Mesenchymal stem cell (in vitro differentiated cells and primary cell): Measurements from ENCODE around the gene DOK7.

Experiments used
- DNase-seq: peaks from one replicate; pipeline ENCODE4 v3.0.0-alpha.2; 2013
- H2AFZ ChIP-seq: one replicate; pipeline ENCODE4 v1.6.1; 2013; ENCODE audit warnings: low read depth, mild to moderate bottlenecking, control low read depth, inconsistent platforms, low read length, moderate library complexity
- H2AK5ac ChIP-seq: 2 replicates; pipeline ENCODE4 v1.6.1; 2013; ENCODE audit warnings: low read length, moderate library complexity, mild to moderate bottlenecking, inconsistent platforms; ENCODE audit not compliant: severe bottlenecking
- H2BK120ac ChIP-seq: one replicate; pipeline ENCODE4 v1.6.1; 2013; ENCODE audit warnings: low read depth, mild to moderate bottlenecking, inconsistent platforms, low read length, moderate library complexity
- H2BK12ac ChIP-seq, 2 experiments: one replicate each; pipeline ENCODE4 v1.6.1; 2013; ENCODE audit warnings: inconsistent platforms in 2 of 2, low read length in 2 of 2, mild to moderate bottlenecking in 2 of 2, moderate library complexity in 2 of 2, control low read depth in 1 of 2
- H2BK15ac ChIP-seq: one replicate; pipeline ENCODE4 v1.6.1; 2013; ENCODE audit warnings: mild to moderate bottlenecking, low read depth, inconsistent platforms; ENCODE audit not compliant: poor library complexity, severe bottlenecking
- H2BK5ac ChIP-seq: 2 replicates; pipeline ENCODE4 v1.6.1; 2013; ENCODE audit warnings: low read depth, mild to moderate bottlenecking, low read length, control low read depth, inconsistent platforms; ENCODE audit not compliant: poor library complexity, severe bottlenecking
- H3K14ac ChIP-seq, 2 experiments: one replicate each; pipeline ENCODE4 v1.6.1; 2013; ENCODE audit warnings: inconsistent platforms in 2 of 2, low read length in 2 of 2, control low read depth in 1 of 2, mild to moderate bottlenecking in 1 of 2, moderate library complexity in 1 of 2
- H3K18ac ChIP-seq, 2 experiments: one replicate each; pipeline ENCODE4 v1.6.1; 2013; ENCODE audit warnings: inconsistent platforms in 2 of 2, low read length in 2 of 2, control low read depth in 1 of 2, low read depth in 1 of 2, mild to moderate bottlenecking in 1 of 2
- H3K23ac ChIP-seq, 2 experiments: one replicate each; pipeline ENCODE4 v1.6.1; 2013; ENCODE audit warnings: inconsistent platforms in 2 of 2, low read length in 2 of 2, mild to moderate bottlenecking in 2 of 2, moderate library complexity in 2 of 2, control low read depth in 1 of 2
- H3K27ac ChIP-seq: 2 replicates; pipeline ENCODE4 v1.5.1; 2013; ENCODE audit warnings: mild to moderate bottlenecking, moderate library complexity, low read length, control low read depth, inconsistent platforms; ENCODE audit not compliant: poor library complexity, severe bottlenecking
- H3K27me3 ChIP-seq, 2 experiments: 2 replicates each; pipeline versions ENCODE4 v1.6.1 to v1.7.0; 2013; ENCODE audit warnings: low read length in 2 of 2, mild to moderate bottlenecking in 2 of 2, moderate library complexity in 2 of 2, control low read depth in 1 of 2, inconsistent platforms in 1 of 2; ENCODE audit not compliant: control insufficient read depth in 1 of 2, insufficient read depth in 1 of 2
- H3K36me3 ChIP-seq, 2 experiments: 2 replicates each; pipeline versions ENCODE4 v1.6.1 to v1.7.0; 2013; ENCODE audit warnings: low read length in 2 of 2, control low read depth in 1 of 2, inconsistent platforms in 1 of 2, low read depth in 1 of 2, mild to moderate bottlenecking in 1 of 2; ENCODE audit not compliant: insufficient read depth in 2 of 2, control insufficient read depth in 1 of 2
- H3K4ac ChIP-seq, 2 experiments: one replicate each; pipeline ENCODE4 v1.6.1; 2013; ENCODE audit warnings: inconsistent platforms in 2 of 2, low read length in 2 of 2, mild to moderate bottlenecking in 2 of 2, moderate library complexity in 2 of 2, control low read depth in 1 of 2, low read depth in 1 of 2
- H3K4me1 ChIP-seq: 2 replicates; pipeline ENCODE4 v1.6.1; 2013; ENCODE audit warnings: low read depth, low read length, control low read depth; ENCODE audit not compliant: control insufficient read depth, insufficient read depth
- H3K4me2 ChIP-seq: 2 replicates; pipeline ENCODE4 v1.6.1; 2013; ENCODE audit warnings: low read length, mild to moderate bottlenecking, inconsistent platforms; ENCODE audit not compliant: poor library complexity, severe bottlenecking
- H3K4me3 ChIP-seq, 2 experiments: 2 replicates each; pipeline versions ENCODE4 v1.5.1 to v1.7.0; 2013; ENCODE audit warnings: low read length in 2 of 2, mild to moderate bottlenecking in 2 of 2, control low read depth in 1 of 2, low read depth in 1 of 2; ENCODE audit not compliant: insufficient read depth in 1 of 2
- H3K79me1 ChIP-seq: replicated peaks from 2 replicates; pipeline ENCODE4 v1.6.1; 2013; ENCODE audit warnings: mild to moderate bottlenecking, control low read depth, low read length, inconsistent platforms; ENCODE audit not compliant: poor library complexity, severe bottlenecking
- H3K9ac ChIP-seq: 2 replicates; pipeline ENCODE4 v1.7.0; 2013; ENCODE audit warnings: mild to moderate bottlenecking, low read length, moderate library complexity
- H3K9me3 ChIP-seq: 2 replicates; pipeline ENCODE4 v1.7.0; 2013; ENCODE audit warnings: mild to moderate bottlenecking, low read length; ENCODE audit not compliant: control insufficient read depth
- H4K8ac ChIP-seq: one replicate; pipeline ENCODE4 v1.6.1; 2013; ENCODE audit warnings: inconsistent platforms, mild to moderate bottlenecking, low read length, moderate library complexity
- H4K91ac ChIP-seq: one replicate; pipeline ENCODE4 v1.6.1; 2013; ENCODE audit warnings: mild to moderate bottlenecking, low read length, inconsistent platforms
- WGBS: methylation state at CpG from one replicate; pipeline ENCODE4 v1.1.7; 2013; ENCODE audit warnings: mixed read lengths; 5-methylcytosine and 5-hydroxymethylcytosine counted together

DOK7 gene

GRCh38 chr4:3462321-3462789 is 751 bp upstream of the DOK7 start:
- Histone ChIP-seq H4K8ac (no peak overlapping the region), H3K4me3 (no peak overlapping the region), H4K91ac (no peak overlapping the region), H3K36me3 (no peaks in the 10 kb centered on the region), H3K79me1 (no peaks in the 10 kb centered on the region), H3K4me1 (peaks cover 15% of the 10 kb centered on the region), H3K4me2 (no peak overlapping the region), H2BK15ac (no peak overlapping the region), H2AFZ (no peak overlapping the region), H3K18ac (no peak overlapping the region), H2BK12ac (no peak overlapping the region), H2BK5ac (no peak overlapping the region), H3K9me3 (peaks cover 1% of the 10 kb centered on the region), H3K27me3 (peaks cover 46 to 68% of the 10 kb centered on the region in 2 experiments), H3K23ac (no peak overlapping the region), H3K9ac (no peak overlapping the region), H3K14ac (no peak overlapping the region), H3K4ac (no peak overlapping the region), H2BK120ac (no peak overlapping the region), H2AK5ac (no peak overlapping the region), H3K27ac (no peak overlapping the region)
- WGBS = 86% methylated on average over 10 of the region's 10 CpGs
- no peak for DNase-seq

DNA sequence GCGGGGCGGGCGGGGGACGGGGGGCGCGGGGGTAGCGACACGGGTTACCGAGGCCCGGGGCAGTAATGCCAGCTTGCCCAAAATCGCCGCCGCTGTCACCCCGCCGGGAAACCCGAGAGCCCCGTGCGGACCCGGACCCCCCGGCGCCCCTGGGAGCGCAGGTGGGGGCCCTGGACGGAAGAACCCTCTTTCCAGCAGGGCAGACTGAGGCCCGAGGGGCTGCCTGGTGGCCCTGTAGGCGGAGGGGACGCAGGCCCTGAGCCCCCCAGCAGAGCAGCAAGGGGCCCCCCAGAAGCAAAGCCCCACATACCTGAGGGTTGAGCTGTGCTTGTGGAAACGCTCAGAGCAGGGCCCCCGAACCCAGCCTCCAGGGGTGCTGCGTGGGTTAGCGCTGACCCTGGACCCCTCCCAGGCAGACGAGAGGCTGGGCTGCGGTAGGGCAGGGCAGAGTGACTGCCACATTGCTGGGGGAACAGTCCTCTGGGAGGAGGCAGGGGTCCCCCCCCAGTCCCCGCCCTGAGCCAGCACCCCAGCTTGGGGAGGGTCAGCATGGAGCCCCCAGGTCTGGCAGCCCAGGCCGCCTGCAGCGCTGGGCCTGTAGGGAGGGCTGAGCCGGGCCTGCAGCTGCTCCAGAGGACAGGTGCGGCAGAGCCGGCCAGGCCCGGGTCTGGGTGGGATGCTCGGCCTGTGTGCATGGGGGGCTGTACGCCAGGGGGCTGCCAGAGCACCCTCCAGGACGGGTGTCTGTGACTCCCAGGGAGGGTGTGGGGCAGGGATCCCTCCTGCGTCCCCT is 646 bp downstream of the DOK7 start:
- Histone ChIP-seq H2BK15ac (no peak overlapping the region), H3K9ac (no peak overlapping the region), H3K23ac (no peak overlapping the region), H3K14ac (peak overlapping the region in 1 of 2 experiments; percentile 7), H3K18ac (no peak overlapping the region), H3K27ac (no peak overlapping the region), H3K27me3 (peaks cover 46 to 69% of the 10 kb centered on the region in 2 experiments), H3K4ac (no peak overlapping the region), H4K91ac (peak overlapping the region; percentile 15), H3K36me3 (no peaks in the 10 kb centered on the region), H2AFZ (no peak overlapping the region), H2BK120ac (no peak overlapping the region), H4K8ac (no peak overlapping the region), H3K79me1 (no peaks in the 10 kb centered on the region), H2AK5ac (no peak overlapping the region), H3K9me3 (no peaks in the 10 kb centered on the region), H2BK12ac (no peak overlapping the region), H3K4me3 (peak overlapping the region in 1 of 2 experiments; percentile 43), H3K4me2 (no peak overlapping the region), H2BK5ac (no peak overlapping the region), H3K4me1 (peaks cover 15% of the 10 kb centered on the region)
- 54% methylated on average over 43 of the region's 43 CpGs for WGBS
- DNase-seq = no peak

- Histone ChIP-seq H3K4me3 (no peak overlapping the region), H2BK15ac (no peak overlapping the region), H3K9ac (no peak overlapping the region), H3K4me2 (no peak overlapping the region), H4K91ac (no peak overlapping the region), H2AFZ (no peak overlapping the region), H2BK120ac (no peak overlapping the region), H2BK5ac (no peak overlapping the region), H3K9me3 (no peaks in the 10 kb centered on the region), H3K18ac (no peak overlapping the region), H3K4ac (no peak overlapping the region), H3K79me1 (no peaks in the 10 kb centered on the region), H3K27me3 (peaks cover 46 to 69% of the 10 kb centered on the region in 2 experiments), H2AK5ac (no peak overlapping the region), H3K36me3 (no peaks in the 10 kb centered on the region), H3K27ac (no peak overlapping the region), H3K14ac (peak overlapping the region in 1 of 2 experiments; percentile 7), H3K4me1 (peaks cover 15% of the 10 kb centered on the region), H3K23ac (no peak overlapping the region), H2BK12ac (no peak overlapping the region), H4K8ac (no peak overlapping the region)
- DNase-seq = no peak
- WGBS = 84% methylated on average over 15 of the region's 15 CpGs
Measured at GRCh38 chr4:3464349-3464905, 1.3 kb downstream of the DOK7 start.

- H4K8ac ChIP-seq = no peak overlapping the region
- H2BK120ac ChIP-seq = no peak overlapping the region
- no peak overlapping the region for H2BK5ac ChIP-seq
- no peak overlapping the region for H2AK5ac ChIP-seq
- H3K27me3 ChIP-seq = peaks cover 45 to 72% of the 10 kb centered on the region in 2 experiments
- H3K14ac ChIP-seq = no peak overlapping the region
- H3K23ac ChIP-seq = no peak overlapping the region
- no peak overlapping the region for H2AFZ ChIP-seq
- no peak overlapping the region for H3K4ac ChIP-seq
- no peaks in the 10 kb centered on the region for H3K79me1 ChIP-seq
- H3K27ac ChIP-seq = no peak overlapping the region
- no peak overlapping the region for H2BK12ac ChIP-seq
- H3K4me1 ChIP-seq = peaks cover 15% of the 10 kb centered on the region
- H2BK15ac ChIP-seq = no peak overlapping the region
- H3K4me3 ChIP-seq = no peak overlapping the region
- H3K9me3 ChIP-seq = no peaks in the 10 kb centered on the region
- no peak overlapping the region for H3K4me2 ChIP-seq
- no peak overlapping the region for H4K91ac ChIP-seq
- 92% methylated on average over 19 of the region's 21 CpGs for WGBS
- no peak for DNase-seq
- H3K36me3 ChIP-seq = no peaks in the 10 kb centered on the region
- no peak overlapping the region for H3K9ac ChIP-seq
- no peak overlapping the region for H3K18ac ChIP-seq
Measured at GRCh38 chr4:3464911-3465697, 2.0 kb downstream of the DOK7 start.
